Measurements from ENCODE around the gene SLC26A8. TPM values are rescaled to one million over a fixed set of nuclear protein-coding genes. Genes with fewer than 3 reads are reported as not detected.

Gene SLC26A8
- total and polyA plus RNA-seq, 2 of the 13 experiments (the other 11 are each of a cell fraction or from before 2014, with no cell fraction given) = 0.46 TPM; not detected in 1

GRCh38 chr6:35920793-35921732, 103.4 kb downstream of the SLC26A8 start, which contains the start of gene SRPK1 (continued):
- peak; percentile 99 for TF ChIP-seq PRDM10 (CRISPR knock-in tag; IDR thresholded peaks at IDR 0.05; ENCODE audit: low read depth)
- no peak for TF ChIP-seq ZNF260 (CRISPR knock-in tag; IDR thresholded peaks at IDR 0.05; ENCODE audit: borderline replicate concordance, low read depth)
- TF ChIP-seq GABPB1 (CRISPR knock-in tag; IDR thresholded peaks at IDR 0.05) = peak; percentile 84
- no peak for TF ChIP-seq TBX3 (IDR thresholded peaks at IDR 0.05; ENCODE audit: borderline replicate concordance)
- TF ChIP-seq TSC22D2 (CRISPR knock-in tag; IDR thresholded peaks at IDR 0.05; ENCODE audit: borderline replicate concordance) = peak; percentile 86; the same call in 1 of the 2 replicates
- peak; percentile 55 for TF ChIP-seq RAD21 (CRISPR knock-in tag; IDR thresholded peaks at IDR 0.05)
- TF ChIP-seq HCFC1 (IDR thresholded peaks at IDR 0.05; ENCODE audit: low read depth, low read length) = peak; percentile 23; the same call in 1 of the 2 replicates
- no peak for TF ChIP-seq AKNA (CRISPR knock-in tag; IDR thresholded peaks at IDR 0.05; ENCODE audit: borderline replicate concordance)
- TF ChIP-seq ZNF407 (CRISPR knock-in tag; IDR thresholded peaks at IDR 0.05; ENCODE audit: not compliant biosample characterization) = peak; percentile 57
